Endothelial cell of umbilical vein (primary cell): ENCODE results near the gene DPP6.

Experiments
- CTCF ChIP-seq, 2 donors: IDR thresholded peaks; 1 replicate in 1 of 2; 2 replicates in 1 of 2; pipeline ENCODE4 v1.5.1; 2011; ENCODE audit warnings: low read length in 2 of 2, mild to moderate bottlenecking in 2 of 2, moderate library complexity in 2 of 2, control low read depth in 1 of 2, inconsistent platforms in 1 of 2, low read depth in 1 of 2; ENCODE audit not compliant: insufficient read depth in 1 of 2; ENCODE audit errors: extremely low read depth in 1 of 2
- EZH2 ChIP-seq: IDR thresholded peaks from 2 replicates; pipeline ENCODE4 v1.6.1; 2012; ENCODE audit warnings: borderline replicate concordance, low read depth, mild to moderate bottlenecking, moderate library complexity, low read length, inconsistent platforms; ENCODE audit not compliant: severe bottlenecking
- JUN ChIP-seq: IDR thresholded peaks from 2 replicates; pipeline ENCODE4 v1.6.1; 2011; ENCODE audit warnings: borderline replicate concordance, low read depth; ENCODE audit not compliant: insufficient read length, insufficient read depth
- POLR2AphosphoS5 ChIP-seq: IDR thresholded peaks from 2 replicates; pipeline ENCODE4 v1.6.1; 2012; ENCODE audit warnings: low read depth, mild to moderate bottlenecking, control low read depth, low read length, moderate library complexity; ENCODE audit not compliant: insufficient read depth

DNA sequence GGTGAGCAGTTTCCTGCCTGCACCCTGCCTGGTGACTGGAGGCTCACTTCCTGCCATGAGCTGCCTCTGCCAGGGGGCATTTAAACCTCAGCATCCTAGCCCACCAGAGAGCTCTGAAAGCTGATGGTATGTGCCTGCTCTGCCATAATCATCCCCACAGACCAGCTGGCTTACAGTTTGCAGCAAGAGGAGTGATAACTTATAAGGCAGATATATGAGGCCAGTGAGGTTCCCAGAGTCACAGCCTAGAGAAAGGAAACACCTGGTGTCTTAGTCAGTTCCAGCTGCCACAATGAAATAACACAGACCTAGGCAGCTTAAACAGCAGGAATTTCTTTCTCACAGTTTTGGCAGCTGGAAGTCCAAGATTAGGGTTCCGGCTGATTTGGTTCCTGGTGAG, 718.8 kb downstream of the DPP6 start:
- TF ChIP-seq CTCF (IDR thresholded peaks at IDR 0.05; ENCODE audit: extremely low read depth in 1 of 2, insufficient read depth in 1 of 2, low read depth in 1 of 2, low read length in 2 of 2) (no peak), EZH2 (no peak), POLR2AphosphoS5 (no peak), JUN (no peak)
